Lung microvascular endothelial cell (primary cell): ENCODE measurements around the gene TSPOAP1. TPM values are rescaled to one million over a fixed set of nuclear protein-coding genes. Genes with fewer than 3 reads are reported as not detected.
"Not testable (repeated sequence)": the region's sequence is repeated elsewhere in the genome, so short reads cannot be mapped to it uniquely, and the experiment has no call there.

Experiments used
- DNase-seq, 2 donors: peaks; one replicate each; pipeline versions ENCODE4 v3.0.0 to v3.0.0-alpha.2; 2010; ENCODE audit warnings: low read depth in 2 of 2
- total RNA-seq: library from RNA; depleted of rRNA; stranded (reverse); fragments of >200 nt; gene quantifications from 2 replicates; pipeline ENCODE4 v1.2.1, GENCODE V29; 2014

Gene TSPOAP1
- total RNA-seq, 1 donor from 2014 or later = under 0.01 TPM

DNA sequence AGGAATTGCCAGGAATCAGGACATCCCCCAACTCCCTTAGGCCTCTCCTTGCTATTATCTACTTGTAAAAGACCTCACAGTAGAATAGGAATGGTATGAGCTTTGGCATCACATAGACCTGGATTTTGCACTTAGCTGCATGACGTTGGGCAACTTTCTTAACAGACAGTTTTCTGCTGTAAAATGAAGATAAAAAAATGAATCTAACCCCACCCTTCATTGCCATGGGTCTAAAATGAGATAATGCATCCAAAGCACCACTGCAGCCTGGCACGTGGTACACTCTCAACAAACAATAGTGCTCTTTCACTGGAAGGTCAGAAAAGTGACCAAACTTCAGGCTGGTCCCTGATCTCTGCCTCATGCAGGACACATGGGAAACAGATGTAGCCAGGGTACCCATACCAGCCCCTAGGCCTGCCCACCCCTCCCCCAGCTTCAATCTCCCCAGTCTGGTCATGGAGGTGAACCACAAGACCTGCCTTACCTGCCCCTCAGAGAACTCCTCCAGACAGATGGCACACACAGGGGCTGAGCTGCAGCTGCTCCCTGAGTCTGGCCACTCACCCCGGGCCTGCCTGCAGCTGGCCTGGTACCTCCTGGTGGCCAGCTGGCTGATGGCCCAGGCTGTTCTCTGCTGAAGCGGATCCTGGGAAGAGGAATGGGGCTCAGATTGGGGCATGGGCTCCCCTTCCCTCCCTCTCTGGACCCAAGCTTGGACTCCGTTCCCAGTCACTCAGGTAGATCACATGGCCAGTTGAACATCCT, 31.9 kb upstream of the TSPOAP1 start:
- no peak for DNase-seq

DNA sequence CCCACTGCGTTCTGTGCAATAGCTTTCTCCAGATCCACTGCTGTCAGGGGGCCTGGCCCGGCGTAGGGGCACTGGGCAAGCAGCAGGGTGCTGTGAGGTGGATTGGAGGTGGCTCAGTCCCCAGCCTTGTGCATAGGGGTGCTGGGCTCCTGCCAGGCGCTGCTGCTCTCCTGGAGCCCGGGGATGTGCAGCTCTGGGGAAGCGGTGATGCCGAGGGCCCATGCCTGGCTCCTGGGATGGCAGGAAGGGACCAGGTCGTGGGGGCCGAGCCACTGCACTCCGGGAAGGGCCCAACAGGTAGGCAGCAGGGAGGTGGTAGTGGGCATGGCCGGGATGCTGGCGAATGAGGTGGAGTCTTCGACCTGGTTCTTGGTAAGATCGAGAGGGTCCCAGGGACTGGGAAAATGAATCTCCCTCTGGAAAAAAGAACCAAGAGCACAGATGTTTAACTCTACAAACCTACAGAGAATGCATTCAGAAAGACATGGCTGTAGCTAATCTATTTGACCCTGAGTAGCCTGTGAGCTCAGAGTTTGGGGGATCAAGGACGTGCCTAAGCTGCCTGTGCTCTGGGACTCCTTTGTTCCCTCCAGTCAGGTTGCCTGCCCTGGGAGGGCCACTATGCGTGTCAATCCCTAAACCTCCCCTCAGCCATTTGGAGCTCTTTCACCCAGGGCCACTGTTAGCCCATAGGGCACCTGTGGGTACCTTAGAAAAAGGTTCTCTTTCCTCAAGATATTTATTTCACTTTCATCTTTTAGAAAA, 30.0 kb upstream of the TSPOAP1 start:
- DNase-seq = no peak

DNA sequence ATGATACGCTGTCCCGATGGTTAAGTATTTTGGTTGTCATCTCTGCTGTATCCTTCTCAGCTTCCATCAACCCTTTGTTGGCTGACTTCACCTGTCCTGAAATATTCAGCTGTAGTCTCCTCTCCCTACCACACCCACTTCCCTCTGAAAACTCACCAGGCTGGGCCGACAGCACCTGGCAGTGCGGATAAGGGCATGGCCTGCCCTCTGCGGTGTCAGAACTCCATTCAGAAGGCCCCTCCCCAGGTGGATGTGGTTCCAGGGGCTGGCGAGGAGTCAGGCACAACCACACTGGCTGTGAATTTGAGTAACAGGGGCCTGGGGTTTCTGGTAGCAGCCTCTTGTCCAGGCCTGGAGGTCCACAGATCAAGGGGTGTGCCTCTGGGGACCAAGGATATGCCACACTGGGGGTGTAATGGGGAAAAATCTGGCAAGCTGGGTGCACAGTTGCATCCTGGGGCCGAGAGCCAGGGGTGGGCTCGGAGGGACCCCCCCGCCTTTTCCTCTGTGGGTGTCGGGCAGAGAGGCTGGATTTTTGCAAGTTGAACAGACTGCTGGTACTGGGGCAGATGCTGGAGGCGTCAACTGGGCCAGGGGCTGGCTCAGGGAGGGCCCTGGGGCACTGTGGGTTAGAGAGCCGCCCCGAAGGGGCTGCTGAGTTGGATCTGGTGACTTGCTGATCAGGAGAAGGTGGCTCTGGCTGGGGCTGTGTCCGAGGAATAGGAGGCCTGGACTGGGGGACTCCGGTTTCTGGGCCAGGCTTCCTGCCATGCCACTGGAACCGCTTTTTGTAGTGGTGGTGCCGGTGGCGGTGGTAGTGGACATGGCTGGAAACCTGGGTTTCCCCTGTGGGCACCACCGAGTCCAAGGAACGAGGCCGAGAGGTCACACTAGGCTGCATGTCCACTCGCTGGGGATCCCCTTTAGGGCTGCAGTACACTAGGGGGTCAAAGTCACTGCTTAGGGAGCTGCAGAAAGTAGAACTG, 29.0 kb upstream of the TSPOAP1 start:
- DNase-seq = no peak

GRCh38 chr17:58356231-58356630, 27.6 kb upstream of the TSPOAP1 start:
- no peak for DNase-seq

DNA sequence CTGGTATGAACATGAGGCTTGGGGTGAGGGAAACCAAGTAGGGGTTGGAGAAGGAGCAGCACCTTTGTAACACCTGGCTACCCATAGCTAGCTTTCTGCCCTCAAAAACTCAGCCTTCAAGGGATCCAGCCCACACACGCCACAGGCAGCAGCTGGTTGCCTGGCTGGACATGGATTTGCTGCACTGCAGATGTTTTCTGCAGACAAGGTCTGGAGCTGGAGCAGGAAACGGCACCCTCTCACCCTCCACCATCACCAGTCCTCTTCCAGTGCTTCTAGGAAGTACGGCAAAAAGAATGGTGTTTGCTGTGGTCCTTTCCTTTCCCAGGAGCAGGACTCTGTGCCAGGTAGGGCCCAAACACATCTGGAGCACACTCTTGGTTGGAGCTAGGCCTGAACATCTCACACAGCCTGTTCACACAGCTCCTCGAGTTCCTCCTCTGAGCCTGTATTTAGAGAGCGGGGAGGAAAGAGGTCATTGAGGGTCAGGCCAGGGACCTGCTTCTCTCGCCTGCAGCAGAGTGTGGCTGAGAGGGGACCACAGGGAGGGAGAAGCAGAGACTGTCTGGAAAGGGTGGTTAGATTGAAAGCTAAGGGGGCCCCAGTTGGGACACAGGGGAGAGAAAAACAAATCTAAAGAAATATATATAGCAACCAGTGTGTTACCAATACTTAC, 26.1 kb upstream of the TSPOAP1 start:
- no peak for DNase-seq

DNA sequence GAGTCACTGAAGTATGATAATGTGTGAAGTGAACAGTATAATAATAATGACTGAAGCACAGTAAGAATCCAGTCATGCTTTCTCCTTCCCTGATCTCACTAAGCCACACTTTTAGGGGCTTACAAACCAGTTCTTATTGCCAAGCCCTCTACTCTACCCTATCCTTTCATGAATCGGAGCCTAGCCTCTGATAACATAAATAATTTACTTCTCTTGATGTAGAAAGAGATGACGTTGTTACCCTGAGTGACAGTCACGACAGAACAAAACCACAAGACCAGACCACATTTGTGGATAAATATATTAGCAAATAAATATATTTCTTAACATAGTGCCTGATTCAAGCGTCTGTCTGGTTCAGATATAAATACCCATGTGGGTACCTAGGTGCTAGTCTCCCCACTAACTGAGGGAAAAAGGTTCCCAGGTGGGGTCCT, 24.8 kb upstream of the TSPOAP1 start:
- DNase-seq = no peak

DNA sequence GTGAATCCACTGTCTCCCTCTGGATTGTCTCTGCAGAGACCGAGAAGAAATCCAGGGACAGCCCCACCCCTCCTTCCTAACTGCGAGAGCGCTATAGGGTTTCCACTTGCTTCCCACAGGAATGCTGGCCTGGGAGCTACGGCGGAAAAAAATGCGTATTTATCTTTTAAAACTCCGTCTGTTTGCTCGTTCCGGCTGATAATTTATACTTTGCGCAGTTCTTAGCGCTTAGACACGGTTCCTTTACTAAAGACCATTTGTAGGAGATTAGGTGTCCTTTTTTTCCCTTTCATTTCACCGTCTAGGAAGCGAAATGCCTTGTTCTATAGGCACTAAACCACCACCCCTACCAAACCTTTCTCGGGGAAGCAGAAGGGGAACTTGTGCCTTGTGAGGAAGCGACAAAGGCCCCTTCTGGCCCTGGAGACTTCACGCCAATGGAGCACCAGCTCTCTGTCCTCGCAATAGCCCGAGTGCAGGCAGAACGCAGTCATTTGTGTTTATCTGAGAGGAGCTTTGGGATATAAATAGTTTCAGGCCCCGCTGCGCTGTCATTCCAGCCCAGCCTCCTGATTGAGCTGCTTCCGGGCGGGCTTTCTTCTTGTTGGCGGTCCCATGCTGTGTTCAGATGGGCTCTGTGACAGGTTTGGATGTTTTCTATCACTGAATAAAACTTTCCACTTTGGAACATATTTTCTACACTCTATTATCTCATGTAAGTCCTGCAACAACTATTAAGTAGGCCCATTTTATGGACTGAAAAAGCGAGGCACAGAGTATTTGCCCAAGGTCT, 24.2 kb upstream of the TSPOAP1 start:
- DNase-seq = peak; percentile 51 to 73

DNA sequence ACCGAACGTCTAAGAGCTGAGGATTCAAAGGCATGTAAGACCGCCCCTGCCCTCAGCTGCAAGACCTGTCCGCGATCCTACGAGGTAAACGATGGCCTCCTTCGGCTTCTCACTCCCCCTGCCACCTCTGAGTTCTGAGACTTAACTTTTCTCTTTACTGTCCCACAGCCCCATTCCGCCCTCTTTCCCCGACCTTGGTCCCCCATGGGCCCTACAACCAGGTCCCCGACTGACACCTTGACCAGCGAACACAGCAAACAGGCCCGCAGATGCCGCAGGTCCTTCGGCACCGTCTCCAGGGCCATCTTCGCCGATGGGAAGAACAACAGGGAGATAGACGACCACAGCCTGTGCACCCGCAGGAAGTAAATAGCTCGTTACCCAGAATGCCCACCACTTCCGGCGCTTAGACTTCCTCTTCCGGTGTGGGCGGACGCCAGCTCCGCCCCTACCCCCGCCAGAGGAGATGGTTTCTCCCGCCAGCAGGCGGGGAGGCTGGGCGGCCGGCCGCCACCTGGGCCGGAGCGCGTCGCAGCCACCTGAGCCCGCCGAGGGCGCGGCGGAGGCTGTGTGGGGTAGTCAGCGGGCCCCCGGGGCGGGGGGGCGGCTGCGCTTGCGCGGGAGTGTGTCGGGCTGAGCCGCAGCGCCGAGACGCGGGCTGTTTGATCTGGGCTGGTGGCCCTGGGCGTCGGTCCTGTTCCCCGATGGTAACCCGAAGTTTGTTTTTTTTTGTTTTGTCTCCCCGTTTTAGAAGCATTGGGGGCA, 23.4 kb upstream of the TSPOAP1 start, which contains the start of gene SUPT4H1:
Gene SUPT4H1, minus strand, starts transcription at position 371 of the 765 bp plus-strand sequence. Its CDS starts 66 bp downstream, at position 305.
- peak; percentile 93 for DNase-seq

DNA sequence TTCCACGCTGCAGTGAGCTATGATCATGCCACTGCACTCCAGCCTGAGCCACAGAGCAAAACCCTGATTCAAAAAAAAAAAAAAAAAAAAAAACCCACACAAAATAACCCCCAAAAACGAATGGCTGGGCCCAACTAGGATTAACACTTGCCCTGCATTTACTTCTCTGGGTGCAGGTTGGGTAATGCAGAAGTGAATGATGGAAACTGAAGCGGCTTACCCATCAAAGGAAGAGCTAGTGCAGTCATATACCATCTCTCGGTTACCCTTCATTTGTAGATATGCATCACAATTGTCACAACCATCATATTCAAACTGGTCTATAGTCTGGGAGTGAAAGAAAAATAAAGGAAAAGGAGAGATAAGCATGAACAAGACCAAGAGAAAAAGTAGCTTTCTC, 22.6 kb upstream of the TSPOAP1 start:
- DNase-seq = no peak

- no peak for DNase-seq
Observed at GRCh38 chr17:58348038-58348437, 19.4 kb upstream of the TSPOAP1 start.

DNA sequence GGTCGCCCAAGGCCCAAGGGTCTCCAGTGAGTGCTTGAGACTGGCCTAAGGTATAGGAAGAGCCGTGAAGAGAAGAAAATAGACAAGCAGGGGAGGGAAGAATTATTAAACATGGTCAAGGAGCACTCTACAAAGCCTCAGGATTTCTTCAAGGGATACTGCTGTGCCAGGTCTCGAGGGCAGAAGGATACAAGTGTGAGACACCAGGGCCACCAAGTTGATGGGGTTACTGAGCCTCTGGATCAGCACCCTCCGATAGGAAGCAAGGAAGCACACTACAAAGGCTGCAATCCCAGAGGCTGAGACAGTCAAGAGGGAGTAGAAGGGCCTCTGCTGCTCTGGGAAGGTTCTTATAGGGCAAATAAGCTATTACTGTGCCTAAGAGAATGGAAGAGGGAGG, 16.9 kb upstream of the TSPOAP1 start:
- DNase-seq = no peak

GRCh38 chr17:58344791-58345157, 16.2 kb upstream of the TSPOAP1 start:
- no peak for DNase-seq

GRCh38 chr17:58344047-58344790, 15.6 kb upstream of the TSPOAP1 start:
- DNase-seq = peak; percentile 51 to 72

- DNase-seq = no peak
Observed at GRCh38 chr17:58343131-58343530, 14.5 kb upstream of the TSPOAP1 start.

- no peak for DNase-seq
Observed at GRCh38 chr17:58341861-58342475, 13.4 kb upstream of the TSPOAP1 start.

- DNase-seq = not testable (repeated sequence)
Observed at GRCh38 chr17:58341136-58341860, 12.7 kb upstream of the TSPOAP1 start.

GRCh38 chr17:58340405-58340876, 11.8 kb upstream of the TSPOAP1 start:
- DNase-seq = no peak
